UCSD-AML1 (cell line): ENCODE measurements around the gene PDE3A.
"Not testable (repeated sequence)": the region's sequence is repeated elsewhere in the genome, so short reads cannot be mapped to it uniquely, and the experiment has no call there.

Source experiments
- DNase-seq: peaks from one replicate; lab custom pipeline; 2025; ENCODE audit not compliant: unreplicated experiment; lab: John Stamatoyannopoulos, UW

The PDE3A gene

GRCh38 chr12:20368114-20368650 lies at the start of gene PDE3A:
Gene PDE3A (plus strand): TSS chr12:20368537. CDS start chr12:20369285, 748 bp downstream.
- DNase-seq, result peak; percentile 47

GRCh38 chr12:20319366-20319765 lies 49.0 kb upstream of the PDE3A start:
- no peak for DNase-seq

- no peak for DNase-seq
These were observed 47.8 kb upstream of the PDE3A start for GRCh38 chr12:20320552-20320951.

- not testable (repeated sequence) for DNase-seq
These were observed 37.4 kb upstream of the PDE3A start for GRCh38 chr12:20330826-20331505.

GRCh38 chr12:20339060-20339459 lies 29.3 kb upstream of the PDE3A start:
- no peak for DNase-seq

- no peak for DNase-seq
These were observed 26.2 kb upstream of the PDE3A start for GRCh38 chr12:20342111-20342510.

GRCh38 chr12:20345866-20346265 lies 22.5 kb upstream of the PDE3A start:
- no peak for DNase-seq

- DNase-seq, result no peak
These were observed 18.3 kb upstream of the PDE3A start for GRCh38 chr12:20350026-20350425.

- no peak for DNase-seq
These were observed 17.8 kb upstream of the PDE3A start for GRCh38 chr12:20350495-20350894.

GRCh38 chr12:20351406-20351805 lies 16.9 kb upstream of the PDE3A start:
- no peak for DNase-seq

- DNase-seq, result no peak
These were observed 12.3 kb upstream of the PDE3A start for GRCh38 chr12:20356048-20356447.

GRCh38 chr12:20360407-20360806 lies 7.9 kb upstream of the PDE3A start:
- DNase-seq, result no peak

GRCh38 chr12:20361416-20361815 lies 6.9 kb upstream of the PDE3A start:
- DNase-seq, result no peak

- DNase-seq, result no peak
These were observed 3.8 kb upstream of the PDE3A start for GRCh38 chr12:20364501-20364900.

- no peak for DNase-seq
These were observed 1.4 kb upstream of the PDE3A start for GRCh38 chr12:20366776-20367409.

- DNase-seq, result no peak
These were observed 689 bp upstream of the PDE3A start for GRCh38 chr12:20367583-20368113.

- DNase-seq, result peak; percentile 34
These were observed 441 bp downstream of the PDE3A start for GRCh38 chr12:20368651-20369304.

- DNase-seq, result peak; percentile 34
These were observed 1.1 kb downstream of the PDE3A start for GRCh38 chr12:20369305-20370013.

- DNase-seq, result no peak
These were observed 1.7 kb downstream of the PDE3A start for GRCh38 chr12:20370014-20370386.

GRCh38 chr12:20370866-20371519 lies 2.7 kb downstream of the PDE3A start:
- no peak for DNase-seq
